Activated naive CD4-positive, alpha-beta T cell treated with anti-CD3 and anti-CD28 coated beads, Interleukin-2, amount 10 ng/mL, durations not matched to agents 5 hours and 36 hours (primary cell): ENCODE results near the gene EGFR. TPM values are rescaled to one million over a fixed set of nuclear protein-coding genes. Genes with fewer than 3 reads are reported as not detected.

Experiments
- total RNA-seq, 2 experiments: library from RNA; stranded (reverse); gene quantifications; one replicate each; pipeline ENCODE4 v1.2.3, GENCODE V29; 2021

EGFR gene
- not detected for total RNA-seq

DNA sequence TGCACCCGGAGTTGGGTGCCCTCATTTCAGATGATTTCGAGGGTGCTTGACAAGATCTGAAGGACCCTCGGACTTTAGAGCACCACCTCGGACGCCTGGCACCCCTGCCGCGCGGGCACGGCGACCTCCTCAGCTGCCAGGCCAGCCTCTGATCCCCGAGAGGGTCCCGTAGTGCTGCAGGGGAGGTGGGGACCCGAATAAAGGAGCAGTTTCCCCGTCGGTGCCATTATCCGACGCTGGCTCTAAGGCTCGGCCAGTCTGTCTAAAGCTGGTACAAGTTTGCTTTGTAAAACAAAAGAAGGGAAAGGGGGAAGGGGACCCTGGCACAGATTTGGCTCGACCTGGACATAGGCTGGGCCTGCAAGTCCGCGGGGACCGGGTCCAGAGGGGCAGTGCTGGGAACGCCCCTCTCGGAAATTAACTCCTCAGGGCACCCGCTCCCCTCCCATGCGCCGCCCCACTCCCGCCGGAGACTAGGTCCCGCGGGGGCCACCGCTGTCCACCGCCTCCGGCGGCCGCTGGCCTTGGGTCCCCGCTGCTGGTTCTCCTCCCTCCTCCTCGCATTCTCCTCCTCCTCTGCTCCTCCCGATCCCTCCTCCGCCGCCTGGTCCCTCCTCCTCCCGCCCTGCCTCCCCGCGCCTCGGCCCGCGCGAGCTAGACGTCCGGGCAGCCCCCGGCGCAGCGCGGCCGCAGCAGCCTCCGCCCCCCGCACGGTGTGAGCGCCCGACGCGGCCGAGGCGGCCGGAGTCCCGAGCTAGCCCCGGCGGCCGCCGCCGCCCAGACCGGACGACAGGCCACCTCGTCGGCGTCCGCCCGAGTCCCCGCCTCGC is at the start of gene EGFR:
TSS of gene EGFR (plus strand) at position 657 of the 830 bp plus-strand sequence. CDS start 261 bp downstream, outside the sequence.

